GM08714 (cell line): Measurements from ENCODE around the gene IER5L.
"Not testable (repeated sequence)": the region's sequence is repeated elsewhere in the genome, so short reads cannot be mapped to it uniquely, and the experiment has no call there.

ENCODE experiments used
- H3K4me3 ChIP-seq: fragments of 200-500 bp; sonication (Bioruptor generic); 2 replicates; pipeline ENCODE4 v1.5.1; 2014; ENCODE audit warnings: mild to moderate bottlenecking, low read length, inconsistent platforms
- ZNF274 ChIP-seq: IDR thresholded peaks from 2 replicates; pipeline ENCODE4 v1.6.1; 2012; ENCODE audit warnings: mild to moderate bottlenecking, low read depth, low read length

Gene IER5L

GRCh38 chr9:129138476-129139232, 39.4 kb downstream of the IER5L start:
- TF ChIP-seq ZNF274: no peak

GRCh38 chr9:129138144-129138462, 40.0 kb downstream of the IER5L start:
- no peak for TF ChIP-seq ZNF274

More at GRCh38 chr9:129138476-129139232, 39.4 kb downstream of the IER5L start:
- H3K4me3 ChIP-seq: no peak overlapping the region

GRCh38 chr9:129137292-129138143, 40.5 kb downstream of the IER5L start:
- TF ChIP-seq ZNF274: no peak
- no peak overlapping the region for H3K4me3 ChIP-seq

More at GRCh38 chr9:129138144-129138462, 40.0 kb downstream of the IER5L start:
- no peak overlapping the region for H3K4me3 ChIP-seq

- H3K4me3 ChIP-seq: no peak overlapping the region
- no peak for TF ChIP-seq ZNF274
Observed at GRCh38 chr9:129136446-129137035, 41.5 kb downstream of the IER5L start.

GRCh38 chr9:129135476-129135875, 42.6 kb downstream of the IER5L start:
- no peak for TF ChIP-seq ZNF274

GRCh38 chr9:129133082-129133481, 45.0 kb downstream of the IER5L start:
- H3K4me3 ChIP-seq: no peak overlapping the region
- TF ChIP-seq ZNF274: no peak

More at GRCh38 chr9:129135476-129135875, 42.6 kb downstream of the IER5L start:
- H3K4me3 ChIP-seq: no peak overlapping the region

GRCh38 chr9:129131300-129132145, 46.5 kb downstream of the IER5L start:
- TF ChIP-seq ZNF274: no peak
- no peak overlapping the region for H3K4me3 ChIP-seq

GRCh38 chr9:129130791-129131190, 47.3 kb downstream of the IER5L start:
- H3K4me3 ChIP-seq: no peak overlapping the region
- TF ChIP-seq ZNF274: no peak

- H3K4me3 ChIP-seq: not testable (repeated sequence)
Observed at GRCh38 chr9:129130271-129130670, 47.8 kb downstream of the IER5L start.

GRCh38 chr9:129128689-129129088, 49.4 kb downstream of the IER5L start:
- no peak overlapping the region for H3K4me3 ChIP-seq
- no peak for TF ChIP-seq ZNF274

- no peak overlapping the region for H3K4me3 ChIP-seq
- TF ChIP-seq ZNF274: no peak
Observed at GRCh38 chr9:129126749-129127618, 51.1 kb downstream of the IER5L start.
